GM12801 (cell line): ENCODE results near the gene OPCML.

ENCODE experiments used
- CTCF ChIP-seq: IDR thresholded peaks from one replicate; pipeline ENCODE4 v1.5.1; 2011; ENCODE audit warnings: control low read depth; ENCODE audit not compliant: insufficient read length; ENCODE audit errors: extremely low read depth

The OPCML gene

GRCh38 chr11:132933703-132934102 lies 598.6 kb downstream of the OPCML start:
- no peak for TF ChIP-seq CTCF

- TF ChIP-seq CTCF, result no peak
Measured at GRCh38 chr11:132925825-132926469, 606.4 kb downstream of the OPCML start.

- TF ChIP-seq CTCF, result no peak
Measured at GRCh38 chr11:132921597-132921996, 610.7 kb downstream of the OPCML start.

GRCh38 chr11:132920451-132921096 lies 611.7 kb downstream of the OPCML start:
- no peak for TF ChIP-seq CTCF

- TF ChIP-seq CTCF, result no peak
Measured at GRCh38 chr11:132914600-132914999, 617.7 kb downstream of the OPCML start.

GRCh38 chr11:132913886-132914285 lies 618.4 kb downstream of the OPCML start:
- no peak for TF ChIP-seq CTCF

GRCh38 chr11:132913295-132913694 lies 619.0 kb downstream of the OPCML start:
- TF ChIP-seq CTCF, result no peak
